ENCODE data around the gene LCN9. TPM values are rescaled to one million over a fixed set of nuclear protein-coding genes. Genes with fewer than 3 reads are reported as not detected.

Gene LCN9
- total RNA-seq, 1 donor from 2014 or later: 2.4 TPM

- Mint-ChIP-seq H3K36me3 (no peaks in the 10 kb centered on the region), H3K4me3 (no peak overlapping the region), H3K27ac (no peak overlapping the region), H3K27me3 (ENCODE audit: insufficient read depth, low read depth) (peaks cover 5% of the 10 kb centered on the region), H3K4me1 (peaks cover 8% of the 10 kb centered on the region), H3K9me3 (no peaks in the 10 kb centered on the region)
- H4K20me1 ChIP-seq (ENCODE audit: low read depth): no peaks in the 10 kb centered on the region
- no peaks in the 10 kb centered on the region for H3K79me2 ChIP-seq (ENCODE audit: low read depth)
- H3F3A ChIP-seq (ENCODE audit: low read depth): no peaks in the 10 kb centered on the region
- H3K4me1 ChIP-seq: peaks cover 7% of the 10 kb centered on the region
- no peak overlapping the region for H3K9ac ChIP-seq
- no peak overlapping the region for H3K4me3 ChIP-seq
- H2AFZ ChIP-seq (replicated peaks): no peak overlapping the region
- H3K9me3 ChIP-seq (ENCODE audit: low read depth): no peaks in the 10 kb centered on the region
- DNase-seq (ENCODE audit: low spot score): no peak
- peaks cover 15% of the 10 kb centered on the region for H3K27me3 ChIP-seq
- no peak overlapping the region for H3K4me2 ChIP-seq
- TF ChIP-seq EZH2 (IDR thresholded peaks at IDR 0.05) (no peak), EZH2phosphoT487 (IDR thresholded peaks at IDR 0.05) (no peak), CTCF (IDR thresholded peaks at IDR 0.05) (no peak)
- no peaks in the 10 kb centered on the region for H3K36me3 ChIP-seq
- H3K27ac ChIP-seq: no peak overlapping the region
Observed at GRCh38 chr9:135697226-135697625, 34.1 kb downstream of the LCN9 start.

- H3K27ac ChIP-seq: no peak overlapping the region
- H3K4me3 ChIP-seq: no peak overlapping the region
- Mint-ChIP-seq H3K27ac (no peak overlapping the region), H3K4me3 (no peak overlapping the region), H3K9me3 (no peaks in the 10 kb centered on the region), H3K36me3 (no peaks in the 10 kb centered on the region), H3K27me3 (ENCODE audit: insufficient read depth, low read depth) (peaks cover 5% of the 10 kb centered on the region), H3K4me1 (peaks cover 7% of the 10 kb centered on the region)
- no peaks in the 10 kb centered on the region for H3F3A ChIP-seq (ENCODE audit: low read depth)
- TF ChIP-seq EZH2 (IDR thresholded peaks at IDR 0.05): no peak
- TF ChIP-seq CTCF (IDR thresholded peaks at IDR 0.05): no peak
- TF ChIP-seq EZH2phosphoT487 (IDR thresholded peaks at IDR 0.05): no peak
- no peaks in the 10 kb centered on the region for H3K79me2 ChIP-seq (ENCODE audit: low read depth)
- no peak overlapping the region for H2AFZ ChIP-seq (replicated peaks)
- no peaks in the 10 kb centered on the region for H3K9me3 ChIP-seq (ENCODE audit: low read depth)
- H4K20me1 ChIP-seq (ENCODE audit: low read depth): no peaks in the 10 kb centered on the region
- no peak overlapping the region for H3K9ac ChIP-seq
- no peaks in the 10 kb centered on the region for H3K36me3 ChIP-seq
- H3K4me1 ChIP-seq: peaks cover 7% of the 10 kb centered on the region
- DNase-seq (ENCODE audit: low spot score): no peak
- H3K4me2 ChIP-seq: no peak overlapping the region
- H3K27me3 ChIP-seq: peaks cover 25% of the 10 kb centered on the region
Observed at GRCh38 chr9:135698236-135698635, 35.1 kb downstream of the LCN9 start.

GRCh38 chr9:135698767-135699166 is 35.7 kb downstream of the LCN9 start:
- Histone ChIP-seq H3K27me3 (peaks cover 30% of the 10 kb centered on the region), H3K4me3 (no peak overlapping the region), H3K36me3 (no peaks in the 10 kb centered on the region), H3K4me1 (peaks cover 7% of the 10 kb centered on the region), H3K4me2 (no peak overlapping the region), H3K9me3 (ENCODE audit: low read depth) (no peaks in the 10 kb centered on the region), H2AFZ (replicated peaks) (no peak overlapping the region), H3K27ac (no peak overlapping the region), H3K9ac (no peak overlapping the region), H3F3A (ENCODE audit: low read depth) (no peaks in the 10 kb centered on the region), H4K20me1 (ENCODE audit: low read depth) (no peaks in the 10 kb centered on the region), H3K79me2 (ENCODE audit: low read depth) (no peaks in the 10 kb centered on the region)
- Mint-ChIP-seq H3K36me3 (no peaks in the 10 kb centered on the region), H3K4me3 (no peak overlapping the region), H3K4me1 (peaks cover 6% of the 10 kb centered on the region), H3K9me3 (no peaks in the 10 kb centered on the region), H3K27me3 (ENCODE audit: insufficient read depth, low read depth) (peaks cover 3% of the 10 kb centered on the region), H3K27ac (no peak overlapping the region)
- TF ChIP-seq CTCF (IDR thresholded peaks at IDR 0.05) (peak; percentile 13), EZH2phosphoT487 (IDR thresholded peaks at IDR 0.05) (no peak)
- DNase-seq (ENCODE audit: low spot score): no peak

Data from neural progenitor cell (in vitro differentiated cells).